Pancreas (tissue), 10 donors: Measurements from ENCODE around the gene KLF7. TPM values are rescaled to one million over a fixed set of nuclear protein-coding genes. Genes with fewer than 3 reads are reported as not detected.

Experiments used
- ATAC-seq, 4 donors: fragments of 200-7000 bp; cut with Tn5 transposase; one replicate each; pipeline versions ENCODE4 v1.8.0 to v1.9.1; 2020; ENCODE audit warnings: mild to moderate bottlenecking in 4 of 4, moderate library complexity in 4 of 4
- DNase-seq, 6 donors: peaks; one replicate each; pipeline ENCODE4 v3.0.0-alpha.2; 2020
- FAIRE-seq: peaks from 2 replicates; lab custom pipeline; 2012; peaks lifted over from hg19 to GRCh38; lab: Jason Lieb, UNC
- H3K27ac ChIP-seq, 4 donors: fragments of 200-600 bp; sonication (generic); 1 replicate in 3 of 4; 2 replicates in 1 of 4; pipeline versions ENCODE4 v1.5.0 to v1.8.0; 2020
- H3K27me3 ChIP-seq, 4 donors: fragments of 200-600 bp; one replicate each; pipeline ENCODE4 v1.8.0; 2021
- H3K36me3 ChIP-seq, 3 donors: fragments of 200-600 bp; sonication (generic) in 1 of 3; one replicate each; pipeline versions ENCODE4 v1.5.0 to v1.8.0; 2020 to 2021
- H3K4me1 ChIP-seq, 3 donors: fragments of 200-600 bp; one replicate each; pipeline ENCODE4 v1.8.0; 2021
- H3K4me3 ChIP-seq, 4 donors: fragments of 200-600 bp; sonication (generic) in 2 of 4; one replicate each; pipeline versions ENCODE4 v1.5.0 to v1.8.0; 2020 to 2021
- H3K9me3 ChIP-seq, 4 donors: fragments of 200-600 bp; one replicate each; pipeline ENCODE4 v1.8.0; 2021
- WGBS, 2 donors: extraction: QIAGEN DNeasy Blood & Tissue Kit; methylation state at CpG; one replicate each; pipeline ENCODE4 v1.1.7; 2013; 5-methylcytosine and 5-hydroxymethylcytosine counted together
- intact Hi-C, 3 donors: fragments of 100-400 bp; cut with DNase I; formaldehyde crosslinking; loops; one replicate each; pipeline versions ENCODE4 v1.11.1 to v1.14.2; 2022
- polyA plus RNA-seq, 2 donors: library from polyadenylated mRNA; stranded (reverse); fragments of 200-250 nt; gene quantifications; one replicate each; pipeline ENCODE4 v1.2.3, GENCODE V29; 2013
- total RNA-seq, 6 donors: library from RNA; stranded (reverse); fragmentation: NEBNext Ultra II Directional in 4 of 6; extraction: Animal tissue kit (Norgen Biotek cat#: 25700) in 4 of 6; gene quantifications; one replicate each; pipeline versions ENCODE4 v1.2.1 to v1.2.4, GENCODE V29; 2021 to 2023
- TF ChIP-seq, protein P1 (sequence below), 4 donors: fragments of 200-600 bp; sonication (generic) in 3 of 4; IDR thresholded peaks; one replicate each; pipeline versions ENCODE4 v1.5.0 to v1.8.0; 2021; ENCODE audit warnings: antibody characterized with exemption in 4 of 4
- donor health status: healthy with polysubstance abuse.
- donor health status: DM: no; HTN: no; CAD: no; lungs with moderate emphysema.
- donor health status: DM: no; HTN: no; CAD: no.
- donor health status: control.
- donor health status: control.
- donor health status: Bipolar disorder and iron deficiency.
- donor health status: DM: yes; HTN: yes; CAD: no.
- donor health status: DM: no; HTN: no; CAD: no.
- donor health status: DM: no; HTN: no; CAD: no.
- donor health status: DM: yes; HTN: yes; CAD: no.

KLF7 gene
- total and polyA plus RNA-seq, 8 donors, result 2.4 to 15.0 (median 5.6) TPM

DNA sequence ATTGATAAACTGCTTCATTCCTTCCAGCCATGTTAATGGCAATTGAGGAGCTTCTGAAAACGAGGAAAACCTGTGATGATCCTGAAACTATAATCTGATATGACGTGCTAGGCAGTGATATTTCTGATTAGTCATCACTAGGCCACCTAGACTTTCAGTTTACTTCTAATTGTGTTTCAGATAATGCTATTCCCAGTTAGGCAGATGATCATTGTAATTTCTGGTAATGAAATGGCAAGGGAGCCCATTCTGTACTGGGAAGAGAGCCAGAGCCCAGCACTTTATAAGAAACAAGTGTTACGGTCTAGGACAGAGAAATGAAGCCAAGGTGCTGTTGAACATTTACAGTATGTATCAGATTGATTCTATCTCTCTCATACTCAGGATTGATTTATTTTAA, 120.2 kb downstream of the KLF7 start:
- ATAC-seq (no peak), DNase-seq (no peak), FAIRE-seq (no peak)
- 55 to 58% methylated on average over 3 of the region's 3 CpGs for WGBS, 2 donors
- no peak overlapping the region for H3K27ac ChIP-seq
- no peaks in the 10 kb centered on the region for H3K9me3 ChIP-seq
- peaks cover 0 to 9% (median 0%) of the 10 kb centered on the region in 4 donors for H3K27me3 ChIP-seq
- TF ChIP-seq, protein P1, sequence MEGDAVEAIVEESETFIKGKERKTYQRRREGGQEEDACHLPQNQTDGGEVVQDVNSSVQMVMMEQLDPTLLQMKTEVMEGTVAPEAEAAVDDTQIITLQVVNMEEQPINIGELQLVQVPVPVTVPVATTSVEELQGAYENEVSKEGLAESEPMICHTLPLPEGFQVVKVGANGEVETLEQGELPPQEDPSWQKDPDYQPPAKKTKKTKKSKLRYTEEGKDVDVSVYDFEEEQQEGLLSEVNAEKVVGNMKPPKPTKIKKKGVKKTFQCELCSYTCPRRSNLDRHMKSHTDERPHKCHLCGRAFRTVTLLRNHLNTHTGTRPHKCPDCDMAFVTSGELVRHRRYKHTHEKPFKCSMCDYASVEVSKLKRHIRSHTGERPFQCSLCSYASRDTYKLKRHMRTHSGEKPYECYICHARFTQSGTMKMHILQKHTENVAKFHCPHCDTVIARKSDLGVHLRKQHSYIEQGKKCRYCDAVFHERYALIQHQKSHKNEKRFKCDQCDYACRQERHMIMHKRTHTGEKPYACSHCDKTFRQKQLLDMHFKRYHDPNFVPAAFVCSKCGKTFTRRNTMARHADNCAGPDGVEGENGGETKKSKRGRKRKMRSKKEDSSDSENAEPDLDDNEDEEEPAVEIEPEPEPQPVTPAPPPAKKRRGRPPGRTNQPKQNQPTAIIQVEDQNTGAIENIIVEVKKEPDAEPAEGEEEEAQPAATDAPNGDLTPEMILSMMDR (IDR thresholded peaks at IDR 0.05), result no peak
- H3K4me3 ChIP-seq, result no peak overlapping the region
- no peaks in the 10 kb centered on the region for H3K36me3 ChIP-seq
- intact Hi-C loops, result no loop called here
- H3K4me1 ChIP-seq, result no peaks in the 10 kb centered on the region

DNA sequence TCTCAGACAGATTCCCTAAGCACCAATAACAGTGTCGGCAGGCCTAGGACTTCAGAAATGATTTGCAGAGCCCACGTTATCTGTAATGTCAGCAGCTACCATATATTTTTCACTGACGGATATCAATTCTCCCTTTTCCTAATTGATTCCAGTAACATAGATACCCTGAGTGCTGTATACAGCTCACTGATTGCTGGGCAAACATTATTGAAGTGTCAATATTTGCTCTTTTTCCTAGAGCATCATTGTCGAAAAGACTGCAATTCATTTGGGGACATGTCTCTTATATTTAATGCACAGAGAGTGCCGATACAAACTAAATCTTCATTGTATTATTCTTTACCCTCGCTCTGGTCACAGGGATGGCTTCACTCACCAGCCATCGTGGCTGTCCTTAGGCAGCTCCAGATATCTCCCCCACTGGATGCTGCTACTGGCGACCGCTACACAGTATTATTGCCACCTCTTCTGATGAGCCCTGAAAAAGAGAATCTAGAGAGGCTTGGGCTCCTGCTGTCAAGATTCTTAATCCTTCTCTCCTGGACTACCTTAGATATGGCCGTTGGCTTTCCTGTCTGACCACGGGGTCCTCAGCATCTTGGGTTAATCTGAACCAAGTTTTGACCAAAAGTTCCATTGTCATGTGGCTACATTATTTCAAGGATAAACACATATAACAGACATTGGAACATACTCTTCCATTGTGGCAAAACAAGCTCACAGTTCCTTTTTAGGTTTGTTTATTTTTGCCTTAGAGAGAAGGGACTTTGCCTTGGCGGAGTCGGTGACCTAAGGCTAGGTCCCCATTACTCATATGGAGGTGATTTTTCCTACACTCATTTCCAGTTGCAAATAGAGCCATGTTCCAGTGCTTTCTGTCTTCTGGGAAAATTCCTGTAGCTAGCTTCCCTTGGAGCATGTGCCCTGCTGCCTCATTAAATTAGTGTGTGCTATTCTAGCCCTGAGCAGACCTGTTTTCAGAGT, 121.1 kb downstream of the KLF7 start:
- no peak overlapping the region for H3K27ac ChIP-seq
- H3K4me1 ChIP-seq, result no peaks in the 10 kb centered on the region
- no peak overlapping the region for H3K4me3 ChIP-seq
- FAIRE-seq (no peak), ATAC-seq (no peak), DNase-seq (no peak)
- peaks cover 0 to 9% (median 0%) of the 10 kb centered on the region in 4 donors for H3K27me3 ChIP-seq
- no peaks in the 10 kb centered on the region for H3K36me3 ChIP-seq
- no peaks in the 10 kb centered on the region for H3K9me3 ChIP-seq
- 52% methylated on average over 13 of the region's 13 CpGs for WGBS, 2 donors
- TF ChIP-seq, protein P1 (IDR thresholded peaks at IDR 0.05), result no peak
- intact Hi-C loops, result no loop called here

DNA sequence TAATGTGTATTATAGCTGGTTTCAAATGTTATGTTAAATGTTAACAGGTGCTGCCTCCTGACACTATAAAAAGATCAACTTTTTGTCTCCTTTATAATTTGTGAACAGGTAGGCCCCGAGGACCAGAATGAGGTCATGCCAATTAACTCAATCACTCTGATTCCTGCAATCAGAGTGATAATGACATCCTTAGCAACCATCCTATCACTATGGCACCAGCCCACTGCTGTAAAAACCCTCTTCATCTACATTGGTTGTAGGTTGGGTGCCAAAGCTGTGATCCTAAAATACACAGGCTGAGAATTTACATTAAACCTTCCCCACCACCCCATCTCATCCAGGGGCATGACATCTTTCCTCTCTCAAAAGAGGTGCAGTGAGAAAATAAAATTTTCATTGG, 122.9 kb downstream of the KLF7 start:
- intact Hi-C loops, result no loop called here
- TF ChIP-seq, protein P1 (IDR thresholded peaks at IDR 0.05), result no peak
- Histone ChIP-seq H3K4me3 (no peak overlapping the region), H3K27ac (no peak overlapping the region), H3K36me3 (no peaks in the 10 kb centered on the region), H3K4me1 (no peaks in the 10 kb centered on the region), H3K27me3 (peaks cover 0 to 9% (median 0%) of the 10 kb centered on the region in 4 donors), H3K9me3 (no peaks in the 10 kb centered on the region)
- 37 to 70% methylated on average over 1 of the region's 1 CpG for whole genome bisulfite sequencing, 2 donors
- ATAC-seq, result no peak
- DNase-seq, result no peak
- no peak for FAIRE-seq

DNA sequence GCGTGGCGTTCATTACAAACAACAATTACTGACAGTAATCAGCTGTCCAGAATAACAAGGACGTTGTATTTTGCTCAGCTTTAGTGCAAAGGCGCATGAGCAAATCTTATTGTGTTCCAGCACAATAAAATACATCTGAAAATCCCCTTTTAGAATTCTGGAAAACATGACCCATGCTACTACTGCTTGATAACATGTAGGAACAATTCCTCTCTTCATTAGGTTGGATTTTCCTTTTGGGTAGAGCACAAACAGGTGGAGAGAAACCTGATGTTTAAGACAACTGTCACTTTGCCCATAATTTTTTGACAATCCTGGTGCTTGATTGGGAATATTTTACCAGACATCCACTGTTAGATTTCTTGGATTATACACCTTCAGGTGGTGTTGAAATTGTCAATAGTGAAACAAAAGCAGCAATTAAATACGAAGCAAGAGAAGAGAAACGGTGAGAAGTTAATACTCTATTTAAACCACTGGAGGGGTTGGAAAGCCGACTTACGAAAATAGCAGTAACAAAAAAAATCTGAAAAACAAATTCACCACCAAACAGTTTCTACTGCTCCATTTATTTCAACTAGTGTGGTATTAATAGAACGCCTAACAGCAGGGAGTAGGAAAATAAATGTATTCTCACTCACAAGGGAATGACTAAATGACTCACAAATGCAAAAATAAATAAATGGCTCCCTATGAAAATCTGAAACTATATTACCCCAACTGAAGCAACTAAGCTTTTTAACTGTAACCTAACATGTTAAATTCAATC, 123.8 kb downstream of the KLF7 start:
- no peak overlapping the region for H3K27ac ChIP-seq

More for the DNA sequence above, 123.8 kb downstream of the KLF7 start:
- no peak for ATAC-seq
- intact Hi-C loops, result no loop called here
- no peak for FAIRE-seq
- H3K27me3 ChIP-seq, result peaks cover 0 to 9% (median 0%) of the 10 kb centered on the region in 4 donors
- no peaks in the 10 kb centered on the region for H3K4me1 ChIP-seq
- no peaks in the 10 kb centered on the region for H3K36me3 ChIP-seq
- no peak for DNase-seq
- WGBS, 2 donors, result 51 to 60% methylated on average over 9 of the region's 9 CpGs
- TF ChIP-seq, protein P1 (IDR thresholded peaks at IDR 0.05), result no peak
- no peaks in the 10 kb centered on the region for H3K9me3 ChIP-seq
- no peak overlapping the region for H3K4me3 ChIP-seq
